Breast epithelium (tissue), 3 donors: ENCODE data around the gene NHLRC4.
A peak's percentile ranks its signal among the peaks of the same experiment; 100 is the strongest.

Experiments used
- CTCF ChIP-seq, 3 donors: fragments of 450-650 bp; IDR thresholded peaks; one replicate each; pipeline ENCODE4 v1.5.1; 2016 to 2017; ENCODE audit warnings: antibody characterized with exemption in 3 of 3, mild to moderate bottlenecking in 3 of 3, moderate library complexity in 3 of 3
- POLR2A ChIP-seq: fragments of 450-650 bp; IDR thresholded peaks from one replicate; pipeline ENCODE4 v1.6.1; 2016; ENCODE audit warnings: antibody characterized with exemption, mild to moderate bottlenecking, moderate library complexity

GRCh38 chr16:592518-593306, 25.9 kb downstream of the NHLRC4 start:
- TF ChIP-seq CTCF (IDR thresholded peaks at IDR 0.05) (peak in 2 of 3 donors; percentile 29 to 43), POLR2A (no peak)
